ENCODE results near the gene TROAP.
"Not testable (repeated sequence)": the region's sequence is repeated elsewhere in the genome, so short reads cannot be mapped to it uniquely, and the experiment has no call there.

TROAP gene, protein sequence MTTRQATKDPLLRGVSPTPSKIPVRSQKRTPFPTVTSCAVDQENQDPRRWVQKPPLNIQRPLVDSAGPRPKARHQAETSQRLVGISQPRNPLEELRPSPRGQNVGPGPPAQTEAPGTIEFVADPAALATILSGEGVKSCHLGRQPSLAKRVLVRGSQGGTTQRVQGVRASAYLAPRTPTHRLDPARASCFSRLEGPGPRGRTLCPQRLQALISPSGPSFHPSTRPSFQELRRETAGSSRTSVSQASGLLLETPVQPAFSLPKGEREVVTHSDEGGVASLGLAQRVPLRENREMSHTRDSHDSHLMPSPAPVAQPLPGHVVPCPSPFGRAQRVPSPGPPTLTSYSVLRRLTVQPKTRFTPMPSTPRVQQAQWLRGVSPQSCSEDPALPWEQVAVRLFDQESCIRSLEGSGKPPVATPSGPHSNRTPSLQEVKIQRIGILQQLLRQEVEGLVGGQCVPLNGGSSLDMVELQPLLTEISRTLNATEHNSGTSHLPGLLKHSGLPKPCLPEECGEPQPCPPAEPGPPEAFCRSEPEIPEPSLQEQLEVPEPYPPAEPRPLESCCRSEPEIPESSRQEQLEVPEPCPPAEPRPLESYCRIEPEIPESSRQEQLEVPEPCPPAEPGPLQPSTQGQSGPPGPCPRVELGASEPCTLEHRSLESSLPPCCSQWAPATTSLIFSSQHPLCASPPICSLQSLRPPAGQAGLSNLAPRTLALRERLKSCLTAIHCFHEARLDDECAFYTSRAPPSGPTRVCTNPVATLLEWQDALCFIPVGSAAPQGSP

DNA sequence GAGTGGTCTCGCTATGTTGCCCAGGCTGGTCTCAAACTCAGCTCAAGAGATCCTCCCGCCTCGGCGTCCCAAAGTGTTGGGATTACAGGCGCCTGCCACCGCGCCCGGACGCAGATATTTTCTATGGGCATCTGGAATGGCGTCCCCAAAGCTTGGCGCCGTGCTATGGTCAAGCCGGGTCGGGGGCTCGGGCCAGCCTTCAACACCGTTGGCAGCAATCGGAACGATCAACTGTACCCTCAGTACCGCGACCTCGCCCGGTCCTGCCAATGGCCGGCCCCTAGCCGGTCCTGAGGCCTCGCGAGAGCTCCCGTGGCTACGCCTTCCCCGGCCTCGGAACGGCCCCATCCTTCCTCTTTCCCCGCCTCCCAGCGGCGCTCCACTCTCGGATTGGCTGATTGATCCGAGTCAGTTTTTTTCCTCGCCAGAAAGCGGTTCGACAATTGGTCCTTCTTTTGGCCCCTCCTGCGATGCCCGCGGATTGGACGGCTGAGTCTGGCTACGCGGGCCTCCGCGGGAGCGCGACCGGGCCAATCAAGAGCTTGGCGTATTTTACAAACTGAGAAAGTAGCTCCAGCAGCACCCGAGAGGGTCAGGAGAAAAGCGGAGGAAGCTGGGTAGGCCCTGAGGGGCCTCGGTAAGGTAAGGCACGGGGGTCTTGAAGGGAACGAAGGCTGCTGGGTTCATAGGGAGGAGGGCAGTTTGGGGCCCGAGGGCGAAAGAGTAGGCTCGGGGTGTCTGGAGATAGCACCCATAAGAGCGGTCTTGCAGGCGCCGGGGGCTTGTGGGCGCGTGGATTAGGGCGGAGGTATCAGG lies at the start of gene TROAP:
Gene TROAP (plus strand): TSS at position 548 of the 816 bp plus-strand sequence. CDS start 354 bp downstream, outside the sequence.
- peak within 1 kb of the TSS; percentile 49; the same call in 1 of the 2 replicates for H3K27ac ChIP-seq (ENCODE audit: low read depth, low read length)
- H3K9me3 ChIP-seq (ENCODE audit: control insufficient read depth, insufficient read depth, low read depth, low read length), result no peaks in the 10 kb centered on the region
- H3K4me3 ChIP-seq (ENCODE audit: low read depth, low read length), result peak within 1 kb of the TSS; percentile 97
- peaks cover 29% of the 10 kb centered on the region for H3K36me3 ChIP-seq (ENCODE audit: control insufficient read depth, insufficient read depth, low read length)
- peaks cover 2% of the 10 kb centered on the region; the same call in 1 of the 2 replicates for H3K27me3 ChIP-seq (ENCODE audit: control insufficient read depth, insufficient read depth, low read length)
- peaks cover 9% of the 10 kb centered on the region; the same call in 1 of the 2 replicates for H3K4me1 ChIP-seq (ENCODE audit: control insufficient read depth, insufficient read depth, low read length)
- peak within 1 kb of the TSS; percentile 96 for H3K9ac ChIP-seq (ENCODE audit: low read length)

DNA sequence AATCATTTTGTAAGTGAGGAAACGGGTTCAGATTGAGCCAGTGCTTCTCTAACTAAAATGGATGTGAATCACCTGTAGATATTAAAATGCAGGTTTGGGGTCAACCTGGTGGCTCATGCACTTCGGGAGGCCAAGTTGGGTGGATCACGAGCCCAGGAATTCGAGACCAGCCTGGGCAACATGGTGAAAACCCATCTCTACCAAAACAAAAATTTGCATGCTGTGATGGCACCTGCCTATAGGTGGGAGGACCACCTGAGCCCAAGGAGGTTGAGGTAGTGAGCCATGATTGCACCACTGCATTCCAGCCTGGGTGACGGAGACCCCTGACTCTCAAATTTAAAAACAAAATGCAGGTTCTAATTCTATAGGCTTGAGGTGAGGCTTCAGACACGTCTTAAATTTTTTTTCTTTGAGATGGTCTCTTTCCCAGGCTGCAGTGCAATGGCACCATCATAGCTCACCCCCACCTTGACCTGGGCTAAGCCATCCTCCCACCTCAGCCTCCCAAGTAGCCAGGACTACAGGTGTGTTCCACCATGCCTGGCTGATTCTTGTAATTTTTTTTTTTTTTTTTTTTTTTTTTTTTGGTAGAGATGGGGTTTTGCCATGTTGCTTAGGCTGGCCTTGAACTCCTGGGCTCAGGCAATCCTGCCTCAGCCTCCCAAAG lies 49.2 kb upstream of the TROAP start:
- Histone ChIP-seq H3K4me3 (ENCODE audit: low read depth, low read length) (no peak overlapping the region), H3K4me1 (ENCODE audit: control insufficient read depth, insufficient read depth, low read length) (no peaks in the 10 kb centered on the region), H3K36me3 (ENCODE audit: control insufficient read depth, insufficient read depth, low read length) (peaks cover 49% of the 10 kb centered on the region), H3K27me3 (ENCODE audit: control insufficient read depth, insufficient read depth, low read length) (no peaks in the 10 kb centered on the region), H3K27ac (ENCODE audit: low read depth, low read length) (no peak overlapping the region), H3K9me3 (ENCODE audit: control insufficient read depth, insufficient read depth, low read depth, low read length) (no peaks in the 10 kb centered on the region), H3K9ac (ENCODE audit: low read length) (no peak overlapping the region)

DNA sequence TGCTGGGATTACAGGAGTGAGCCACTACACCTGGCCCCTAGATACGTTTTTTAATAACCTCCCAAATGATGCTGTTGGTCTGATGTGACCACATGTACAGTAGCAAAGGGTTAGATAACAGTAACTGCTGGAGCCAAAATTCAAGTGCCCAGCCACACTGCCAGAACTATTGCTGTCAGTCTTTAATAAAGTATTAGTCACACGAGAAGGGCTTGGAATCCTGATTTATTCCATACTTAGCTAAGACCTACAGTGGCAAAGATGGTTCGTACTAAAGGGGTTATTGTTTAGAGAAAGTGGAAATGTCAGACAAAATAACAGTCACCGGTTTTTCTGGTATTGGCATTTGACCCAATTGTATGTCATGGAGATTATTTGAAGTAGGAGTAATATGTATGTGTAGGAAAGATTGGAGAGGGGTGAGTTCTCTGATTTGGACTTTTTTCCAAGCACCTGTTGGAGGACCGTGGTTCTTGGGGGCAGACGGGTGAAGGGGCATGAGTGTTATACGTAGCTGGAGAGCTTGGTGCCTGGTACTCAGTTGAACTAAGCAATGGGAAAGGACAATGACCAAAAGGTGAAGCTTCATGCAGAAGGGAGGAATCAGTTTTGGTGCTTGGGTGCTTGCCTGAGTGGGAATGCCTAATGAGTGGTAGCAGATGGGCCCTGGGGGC lies 48.5 kb upstream of the TROAP start:
- Histone ChIP-seq H3K4me3 (ENCODE audit: low read depth, low read length) (no peak overlapping the region), H3K9me3 (ENCODE audit: control insufficient read depth, insufficient read depth, low read depth, low read length) (no peaks in the 10 kb centered on the region), H3K9ac (ENCODE audit: low read length) (no peak overlapping the region), H3K27ac (ENCODE audit: low read depth, low read length) (no peak overlapping the region), H3K27me3 (ENCODE audit: control insufficient read depth, insufficient read depth, low read length) (no peaks in the 10 kb centered on the region), H3K4me1 (ENCODE audit: control insufficient read depth, insufficient read depth, low read length) (peaks cover 3% of the 10 kb centered on the region), H3K36me3 (ENCODE audit: control insufficient read depth, insufficient read depth, low read length) (peaks cover 42% of the 10 kb centered on the region)

DNA sequence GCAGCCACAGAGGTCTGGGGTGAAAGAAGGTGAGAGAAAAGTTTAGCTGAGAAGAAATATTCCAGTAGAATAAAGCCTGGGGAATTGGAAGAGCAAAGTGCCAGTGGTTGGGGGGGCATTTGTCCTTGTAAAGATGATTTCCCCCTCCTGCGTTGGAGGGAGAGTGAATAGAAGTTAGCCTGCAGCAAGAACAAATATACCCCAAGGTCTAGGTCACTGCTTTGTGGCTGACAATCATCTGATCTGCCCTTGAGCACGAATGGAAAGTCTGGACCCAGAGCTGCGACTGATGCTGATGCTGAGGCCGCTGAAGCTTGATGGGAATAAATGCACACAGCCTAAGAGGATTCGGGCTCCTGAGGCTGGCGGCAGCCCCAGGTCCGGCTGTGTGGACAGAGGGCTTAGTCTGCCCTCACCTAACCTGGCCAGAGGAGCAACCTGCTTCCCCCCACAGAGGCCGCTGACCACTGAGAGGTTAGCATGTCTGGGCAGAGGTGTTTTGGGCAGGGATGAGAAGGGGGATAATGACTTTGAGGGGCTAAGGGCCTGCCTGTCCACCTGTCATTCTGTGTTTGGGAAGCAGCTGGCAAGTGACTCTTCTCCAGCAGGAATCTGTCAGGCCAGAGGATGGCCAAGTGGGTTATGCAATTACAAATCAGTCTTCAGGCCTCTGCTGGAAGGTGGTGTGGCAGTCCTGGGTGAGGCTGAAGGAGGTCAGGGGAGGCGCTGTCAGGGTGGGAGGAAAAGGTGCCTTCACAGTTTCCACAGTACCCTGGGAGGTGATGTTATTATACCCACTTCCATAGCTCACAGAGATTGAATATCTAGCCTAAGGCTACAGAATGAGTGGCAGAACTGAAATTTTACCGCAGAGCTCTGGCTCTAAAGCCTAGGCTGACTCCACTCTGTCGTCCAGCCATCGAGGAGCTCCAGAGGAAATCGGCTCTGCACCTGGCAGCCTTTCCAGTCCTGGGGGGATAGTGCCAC lies 46.5 kb upstream of the TROAP start:
- Histone ChIP-seq H3K4me3 (ENCODE audit: low read depth, low read length) (no peak overlapping the region), H3K27me3 (ENCODE audit: control insufficient read depth, insufficient read depth, low read length) (no peaks in the 10 kb centered on the region), H3K27ac (ENCODE audit: low read depth, low read length) (no peak overlapping the region)

DNA sequence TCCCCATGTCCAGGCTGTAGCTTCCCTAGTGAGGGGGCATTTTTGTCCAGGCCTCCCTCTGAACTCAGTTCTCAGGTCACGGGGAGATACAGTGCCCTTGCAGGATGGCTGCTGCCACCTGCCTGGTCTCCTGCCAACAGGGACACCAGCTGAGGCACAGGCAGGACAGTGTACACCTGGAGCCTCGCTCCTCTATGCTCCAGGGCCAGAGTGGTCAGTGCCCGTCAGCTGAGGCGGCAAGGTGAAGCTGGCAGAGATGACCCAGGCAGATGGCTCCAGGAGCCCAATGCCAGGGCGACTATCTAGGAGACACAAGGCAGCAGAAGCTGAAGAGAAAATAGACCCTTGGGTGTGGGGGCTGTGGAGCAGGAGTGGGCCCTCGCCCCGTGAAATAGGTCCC lies 45.6 kb upstream of the TROAP start:
- H3K27ac ChIP-seq (ENCODE audit: low read depth, low read length), result no peak overlapping the region
- H3K9ac ChIP-seq (ENCODE audit: low read length), result no peak overlapping the region
- peaks cover 18% of the 10 kb centered on the region for H3K4me1 ChIP-seq (ENCODE audit: control insufficient read depth, insufficient read depth, low read length)

More for the DNA sequence above, 46.5 kb upstream of the TROAP start:
- peaks cover 22% of the 10 kb centered on the region for H3K36me3 ChIP-seq (ENCODE audit: control insufficient read depth, insufficient read depth, low read length)
- no peak overlapping the region for H3K9ac ChIP-seq (ENCODE audit: low read length)
- H3K4me1 ChIP-seq (ENCODE audit: control insufficient read depth, insufficient read depth, low read length), result peaks cover 12% of the 10 kb centered on the region
- H3K9me3 ChIP-seq (ENCODE audit: control insufficient read depth, insufficient read depth, low read depth, low read length), result no peaks in the 10 kb centered on the region

DNA sequence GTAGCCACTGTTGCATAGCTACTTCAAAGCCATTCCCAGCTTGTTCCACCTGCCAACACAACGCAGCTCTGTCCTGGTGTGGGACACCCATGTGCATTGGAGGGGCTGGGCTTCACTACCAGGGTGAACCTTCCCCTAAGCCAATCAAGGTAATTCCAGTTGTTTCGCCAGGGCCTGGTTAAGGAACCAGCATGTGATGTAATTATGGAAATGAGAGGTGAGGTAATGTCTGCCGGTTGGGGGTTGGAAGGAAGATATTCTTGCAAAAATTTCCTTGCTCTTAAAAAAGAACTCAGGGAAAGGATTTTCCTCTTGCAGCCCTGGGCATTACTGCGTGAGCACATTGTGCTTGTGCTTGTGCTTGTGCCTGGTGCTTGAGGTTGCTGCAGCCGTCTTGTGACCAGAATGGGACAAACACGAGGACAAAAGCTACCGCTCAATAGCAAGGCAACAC lies 43.3 kb upstream of the TROAP start:
- H3K36me3 ChIP-seq (ENCODE audit: control insufficient read depth, insufficient read depth, low read length), result no peaks in the 10 kb centered on the region
- H3K4me1 ChIP-seq (ENCODE audit: control insufficient read depth, insufficient read depth, low read length), result peaks cover 26% of the 10 kb centered on the region
- 0 out of 2 replicates have a peak, but pooled peaks cover 3% of the 10 kb centered on the region for H3K9me3 ChIP-seq (ENCODE audit: control insufficient read depth, insufficient read depth, low read depth, low read length)
- no peaks in the 10 kb centered on the region for H3K27me3 ChIP-seq (ENCODE audit: control insufficient read depth, insufficient read depth, low read length)
- H3K27ac ChIP-seq (ENCODE audit: low read depth, low read length), result peak overlapping the region; percentile 39; the same call in 1 of the 2 replicates
- no peak overlapping the region for H3K4me3 ChIP-seq (ENCODE audit: low read depth, low read length)
- peak overlapping the region; percentile 41 for H3K9ac ChIP-seq (ENCODE audit: low read length)

More for the DNA sequence above, 45.6 kb upstream of the TROAP start:
- Histone ChIP-seq H3K9me3 (ENCODE audit: control insufficient read depth, insufficient read depth, low read depth, low read length) (no peaks in the 10 kb centered on the region), H3K36me3 (ENCODE audit: control insufficient read depth, insufficient read depth, low read length) (peaks cover 16% of the 10 kb centered on the region), H3K27me3 (ENCODE audit: control insufficient read depth, insufficient read depth, low read length) (no peaks in the 10 kb centered on the region), H3K4me3 (ENCODE audit: low read depth, low read length) (no peak overlapping the region)

DNA sequence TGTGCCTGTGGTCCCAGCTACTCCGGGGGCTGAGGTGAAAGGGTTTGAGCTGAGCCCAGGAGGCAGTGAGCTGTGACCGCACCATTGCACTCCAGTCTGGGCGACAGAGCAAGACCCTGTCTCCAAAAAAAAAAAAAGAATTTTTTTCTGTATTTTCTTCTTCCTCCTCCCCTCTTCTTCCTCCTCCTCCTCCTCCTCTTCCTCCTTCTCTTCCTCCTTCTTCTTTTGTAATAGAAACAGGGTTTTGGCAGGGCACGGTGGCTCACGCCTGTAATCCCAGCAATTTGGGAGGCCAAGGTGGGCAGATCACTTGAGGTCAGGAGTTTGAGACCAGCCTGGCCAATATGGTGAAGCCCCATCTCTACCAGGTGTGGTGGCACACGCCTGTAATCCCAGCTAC lies 42.5 kb upstream of the TROAP start:
- not testable (repeated sequence) for H3K4me3 ChIP-seq (ENCODE audit: low read depth, low read length); H3K9ac ChIP-seq (ENCODE audit: low read length); H3K27me3 ChIP-seq (ENCODE audit: control insufficient read depth, insufficient read depth, low read length); H3K9me3 ChIP-seq (ENCODE audit: control insufficient read depth, insufficient read depth, low read depth, low read length); H3K36me3 ChIP-seq (ENCODE audit: control insufficient read depth, insufficient read depth, low read length); H3K27ac ChIP-seq (ENCODE audit: low read depth, low read length)
- peaks cover 26% of the 10 kb centered on the region for H3K4me1 ChIP-seq (ENCODE audit: control insufficient read depth, insufficient read depth, low read length)

DNA sequence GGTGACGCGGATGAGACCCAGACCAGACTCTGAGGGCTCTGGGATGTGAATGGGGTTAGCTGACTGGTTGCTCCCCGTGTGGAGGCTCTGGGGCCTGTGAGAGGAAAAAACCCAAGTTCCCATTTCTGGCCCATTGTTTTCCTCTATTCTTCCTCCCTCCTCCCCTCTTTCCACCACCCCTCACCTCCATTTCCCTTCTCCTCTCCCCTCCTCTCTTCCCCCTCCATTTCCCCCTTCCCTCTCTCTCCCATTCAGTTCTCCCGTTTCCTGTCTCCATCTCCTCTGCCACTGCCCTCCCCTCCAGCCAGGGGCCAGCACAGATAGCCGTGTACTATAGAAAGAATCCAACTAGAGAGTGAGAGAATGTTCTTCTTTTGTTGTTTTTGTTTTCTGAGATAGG lies 40.8 kb upstream of the TROAP start:
- peaks cover 26% of the 10 kb centered on the region for H3K4me1 ChIP-seq (ENCODE audit: control insufficient read depth, insufficient read depth, low read length)
- no peaks in the 10 kb centered on the region for H3K36me3 ChIP-seq (ENCODE audit: control insufficient read depth, insufficient read depth, low read length)
- no peaks in the 10 kb centered on the region for H3K27me3 ChIP-seq (ENCODE audit: control insufficient read depth, insufficient read depth, low read length)
- no peak overlapping the region for H3K4me3 ChIP-seq (ENCODE audit: low read depth, low read length)
- no peak overlapping the region; the same call in 1 of the 2 replicates for H3K27ac ChIP-seq (ENCODE audit: low read depth, low read length)
- H3K9me3 ChIP-seq (ENCODE audit: control insufficient read depth, insufficient read depth, low read depth, low read length), result 0 out of 2 replicates have a peak, but pooled peaks cover 5% of the 10 kb centered on the region
- H3K9ac ChIP-seq (ENCODE audit: low read length), result no peak overlapping the region

DNA sequence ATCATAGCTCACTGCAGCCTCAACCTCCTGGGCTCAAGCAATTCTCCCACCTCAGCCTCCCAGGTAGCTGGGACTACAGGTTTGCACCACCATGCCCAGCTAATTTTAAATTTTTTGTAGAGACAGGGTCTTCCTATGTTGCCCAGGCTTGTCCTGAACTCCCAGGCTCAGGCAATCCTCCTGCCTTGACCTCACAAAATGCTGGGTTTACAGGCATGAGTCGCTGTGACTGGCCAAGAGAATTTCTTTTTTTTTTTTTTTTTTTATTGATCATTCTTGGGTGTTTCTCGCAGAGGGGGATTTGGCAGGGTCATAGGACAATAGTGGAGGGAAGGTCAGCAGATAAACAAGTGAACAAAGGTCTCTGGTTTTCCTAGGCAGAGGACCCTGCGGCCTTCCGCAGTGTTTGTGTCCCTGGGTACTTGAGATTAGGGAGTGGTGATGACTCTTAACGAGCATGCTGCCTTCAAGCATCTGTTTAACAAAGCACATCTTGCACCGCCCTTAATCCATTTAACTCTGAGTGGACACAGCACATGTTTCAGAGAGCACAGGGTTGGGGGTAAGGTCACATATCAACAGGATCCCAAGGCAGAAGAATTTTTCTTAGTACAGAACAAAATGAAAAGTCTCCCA lies 40.2 kb upstream of the TROAP start:
- H3K4me3 ChIP-seq (ENCODE audit: low read depth, low read length); H3K27me3 ChIP-seq (ENCODE audit: control insufficient read depth, insufficient read depth, low read length); H3K36me3 ChIP-seq (ENCODE audit: control insufficient read depth, insufficient read depth, low read length); H3K9me3 ChIP-seq (ENCODE audit: control insufficient read depth, insufficient read depth, low read depth, low read length); H3K27ac ChIP-seq (ENCODE audit: low read depth, low read length); H3K9ac ChIP-seq (ENCODE audit: low read length): not testable (repeated sequence)
- H3K4me1 ChIP-seq (ENCODE audit: control insufficient read depth, insufficient read depth, low read length), result peaks cover 26% of the 10 kb centered on the region
